Psoas muscle (tissue), 8 donors: ENCODE data around the gene PCGF3. TPM values are rescaled to one million over a fixed set of nuclear protein-coding genes. Genes with fewer than 3 reads are reported as not detected.

Source experiments
- ATAC-seq, 4 donors: fragments of 200-7000 bp; cut with Tn5 transposase; one replicate each; pipeline ENCODE4 v1.9.1; 2020; ENCODE audit warnings: moderate library complexity in 3 of 4, mild to moderate bottlenecking in 2 of 4
- DNase-seq, 2 donors: peaks; one replicate each; pipeline ENCODE4 v3.0.0-alpha.2; 2020
- H3K27ac ChIP-seq: fragments of 200-600 bp; one replicate; pipeline ENCODE4 v1.8.0; 2022
- H3K27me3 ChIP-seq, 3 donors: fragments of 200-600 bp in 1 of 3; one replicate each; pipeline versions ENCODE4 v1.6.1 to v1.8.0; 2013 to 2022; ENCODE audit warnings: low read length in 2 of 3, mild to moderate bottlenecking in 2 of 3, moderate library complexity in 1 of 3; ENCODE audit not compliant: insufficient read depth in 3 of 3
- H3K36me3 ChIP-seq, 2 donors: fragments of 200-600 bp in 1 of 2; one replicate each; pipeline versions ENCODE4 v1.6.1 to v1.8.0; 2013 to 2022; ENCODE audit warnings: low read depth in 1 of 2, mild to moderate bottlenecking in 1 of 2, moderate library complexity in 1 of 2; ENCODE audit not compliant: insufficient read depth in 1 of 2
- H3K4me1 ChIP-seq: fragments of 200-600 bp; one replicate; pipeline ENCODE4 v1.8.0; 2022
- H3K4me3 ChIP-seq: fragments of 200-600 bp; one replicate; pipeline ENCODE4 v1.8.0; 2022; ENCODE audit warnings: mild to moderate bottlenecking
- H3K9me3 ChIP-seq: fragments of 200-600 bp; one replicate; pipeline ENCODE4 v1.8.0; 2022
- WGBS, 3 donors: extraction: QIAGEN DNeasy Blood & Tissue Kit; methylation state at CpG; one replicate each; pipeline versions ENCODE4 v1.1.6 to v1.1.7; 2013; 5-methylcytosine and 5-hydroxymethylcytosine counted together
- intact Hi-C, 2 donors: fragments of 100-400 bp; cut with DNase I; formaldehyde crosslinking; loops; one replicate each; pipeline versions ENCODE4 v1.11.0 to v1.14.2; 2022
- polyA plus RNA-seq, 3 donors: library from polyadenylated mRNA; stranded (reverse); fragments of 200-250 nt; gene quantifications; one replicate each; pipeline ENCODE4 v1.2.3, GENCODE V29; 2013
- total RNA-seq, 4 donors: library from RNA; stranded (reverse); fragmentation: NEBNext Ultra II Directional in 2 of 4; extraction: Animal tissue kit (Norgen Biotek cat#: 25700) in 2 of 4; gene quantifications; one replicate each; pipeline versions ENCODE4 v1.2.1 to v1.2.4, GENCODE V29; 2021 to 2023
- TF ChIP-seq, protein P1 (sequence below): fragments of 200-600 bp; IDR thresholded peaks from one replicate; pipeline ENCODE4 v1.8.0; 2022; ENCODE audit warnings: antibody characterized with exemption
- donor health status: healthy with polysubstance abuse.
- donor health status: DM: no; HTN: no; CAD: no; lungs with moderate emphysema.
- donor health status: Bipolar disorder and iron deficiency.
- donor health status: healthy.
- donor health status: DM: yes; HTN: yes; CAD: no.
- donor health status: DM: no; HTN: no; CAD: no.
- donor health status: DM: no; HTN: no; CAD: no.
- donor health status: DM: yes; HTN: yes; CAD: no.

Gene PCGF3
- total and polyA plus RNA-seq, 7 donors: 10.9 to 19.2 (median 15.1) TPM

- TF ChIP-seq, protein P1, sequence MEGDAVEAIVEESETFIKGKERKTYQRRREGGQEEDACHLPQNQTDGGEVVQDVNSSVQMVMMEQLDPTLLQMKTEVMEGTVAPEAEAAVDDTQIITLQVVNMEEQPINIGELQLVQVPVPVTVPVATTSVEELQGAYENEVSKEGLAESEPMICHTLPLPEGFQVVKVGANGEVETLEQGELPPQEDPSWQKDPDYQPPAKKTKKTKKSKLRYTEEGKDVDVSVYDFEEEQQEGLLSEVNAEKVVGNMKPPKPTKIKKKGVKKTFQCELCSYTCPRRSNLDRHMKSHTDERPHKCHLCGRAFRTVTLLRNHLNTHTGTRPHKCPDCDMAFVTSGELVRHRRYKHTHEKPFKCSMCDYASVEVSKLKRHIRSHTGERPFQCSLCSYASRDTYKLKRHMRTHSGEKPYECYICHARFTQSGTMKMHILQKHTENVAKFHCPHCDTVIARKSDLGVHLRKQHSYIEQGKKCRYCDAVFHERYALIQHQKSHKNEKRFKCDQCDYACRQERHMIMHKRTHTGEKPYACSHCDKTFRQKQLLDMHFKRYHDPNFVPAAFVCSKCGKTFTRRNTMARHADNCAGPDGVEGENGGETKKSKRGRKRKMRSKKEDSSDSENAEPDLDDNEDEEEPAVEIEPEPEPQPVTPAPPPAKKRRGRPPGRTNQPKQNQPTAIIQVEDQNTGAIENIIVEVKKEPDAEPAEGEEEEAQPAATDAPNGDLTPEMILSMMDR: no peak
- H3K27me3 ChIP-seq: no peaks in the 10 kb centered on the region
- intact Hi-C loops: no loop called here
- 84 to 89% (median 88%) methylated on average over 29 to 34 of the region's 34 CpGs for WGBS, 3 donors
- ATAC-seq: no peak
- H3K4me1 ChIP-seq: no peaks in the 10 kb centered on the region
- DNase-seq: no peak
- no peak overlapping the region for H3K27ac ChIP-seq
- H3K4me3 ChIP-seq: no peak overlapping the region
- H3K9me3 ChIP-seq: no peaks in the 10 kb centered on the region
- H3K36me3 ChIP-seq: no peaks in the 10 kb centered on the region
Measured at GRCh38 chr4:717601-718320, 12.1 kb downstream of the PCGF3 start.

- 74 to 79% (median 76%) methylated on average over 8 of the region's 8 CpGs for WGBS, 3 donors
- H3K36me3 ChIP-seq: no peaks in the 10 kb centered on the region
- H3K9me3 ChIP-seq: no peaks in the 10 kb centered on the region
- TF ChIP-seq, protein P1: no peak
- ATAC-seq (peak in 2 of 4 donors; percentile 25 to 35), DNase-seq (no peak)
- no peaks in the 10 kb centered on the region for H3K4me1 ChIP-seq
- no peak overlapping the region for H3K4me3 ChIP-seq
- no peaks in the 10 kb centered on the region for H3K27me3 ChIP-seq
- intact Hi-C loops: no loop called here
- H3K27ac ChIP-seq: no peak overlapping the region
Measured at GRCh38 chr4:718460-718859, 12.8 kb downstream of the PCGF3 start.

DNA sequence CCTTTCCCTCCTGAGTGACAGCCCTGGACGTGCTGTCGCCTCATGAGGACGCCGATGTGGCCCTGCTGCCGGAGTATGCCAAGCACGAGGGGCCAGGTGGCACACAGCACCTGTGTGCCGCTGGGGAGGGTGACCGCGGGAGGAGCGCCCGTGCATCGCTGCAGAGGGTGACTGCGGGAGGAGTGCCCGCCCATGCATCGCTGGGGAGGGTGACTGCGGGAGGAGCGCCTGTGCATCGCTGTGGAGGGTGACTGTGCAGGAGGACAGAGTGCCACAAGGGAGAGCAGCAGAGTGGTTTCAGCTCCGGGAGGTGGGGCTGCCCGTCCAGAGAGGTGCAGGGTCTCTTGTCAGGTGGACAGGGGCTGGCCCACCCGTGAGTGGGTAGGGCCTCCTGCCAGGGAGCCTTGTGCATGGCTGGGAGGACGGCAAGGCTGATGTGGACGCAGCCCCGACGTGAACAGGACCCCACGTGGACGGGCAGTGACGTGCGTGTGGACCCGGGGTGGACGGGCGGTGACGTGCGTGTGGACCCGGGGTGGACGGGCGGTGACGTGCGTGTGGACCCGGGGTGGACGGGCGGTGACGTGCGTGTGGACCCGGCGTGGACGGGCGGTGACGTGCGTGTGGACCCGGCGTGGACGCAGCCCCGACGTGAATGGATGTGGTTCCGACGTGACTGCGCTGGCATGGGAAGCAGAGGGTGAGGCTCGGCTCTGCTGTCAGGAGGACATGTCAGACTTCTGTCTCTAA is 14.7 kb downstream of the PCGF3 start:
- intact Hi-C loops: no loop called here
- Histone ChIP-seq H3K36me3 (no peaks in the 10 kb centered on the region), H3K27me3 (no peaks in the 10 kb centered on the region), H3K9me3 (no peaks in the 10 kb centered on the region), H3K4me1 (no peaks in the 10 kb centered on the region), H3K27ac (no peak overlapping the region), H3K4me3 (no peak overlapping the region)
- ATAC-seq (peak in 1 of 4 donors; percentile 11), DNase-seq (no peak)
- TF ChIP-seq, protein P1: no peak
- WGBS, 3 donors: 92 to 94% (median 93%) methylated on average over 59 of the region's 59 CpGs

GRCh38 chr4:721261-722168 is 15.9 kb downstream of the PCGF3 start:
- DNase-seq: no peak
- Histone ChIP-seq H3K4me3 (no peak overlapping the region), H3K27ac (no peak overlapping the region), H3K4me1 (no peaks in the 10 kb centered on the region), H3K36me3 (no peaks in the 10 kb centered on the region), H3K9me3 (no peaks in the 10 kb centered on the region), H3K27me3 (no peaks in the 10 kb centered on the region)
- TF ChIP-seq, protein P1: no peak
- intact Hi-C loops: no loop called here
- 65 to 73% (median 65%) methylated on average over 31 of the region's 31 CpGs for WGBS, 3 donors
- ATAC-seq: peak in 1 of 4 donors; percentile 14
